GM06990 (cell line): ENCODE measurements around the gene GUCY1B1.

ENCODE experiments used
- DNase-seq: peaks from one replicate; pipeline ENCODE4 v3.0.0-alpha.2; 2011; ENCODE audit not compliant: insufficient read length; ENCODE audit errors: extremely low read depth
- H3K27me3 ChIP-seq: replicated peaks from 2 replicates; pipeline ENCODE4 v1.6.0; 2011; ENCODE audit warnings: low read length; ENCODE audit not compliant: control insufficient read depth, insufficient read depth
- H3K36me3 ChIP-seq: 2 replicates; pipeline ENCODE4 v1.5.1; 2011; ENCODE audit warnings: low read length; ENCODE audit not compliant: control insufficient read depth, insufficient read depth
- H3K4me3 ChIP-seq: replicated peaks from 2 replicates; pipeline ENCODE4 v1.5.1; 2011; ENCODE audit warnings: low read depth, mild to moderate bottlenecking, control low read depth, low read length
- CTCF ChIP-seq: IDR thresholded peaks from 2 replicates; pipeline ENCODE4 v1.5.1; 2011; ENCODE audit warnings: low read length, control low read depth, mild to moderate bottlenecking, inconsistent platforms; ENCODE audit not compliant: insufficient read depth, poor library complexity, severe bottlenecking

GUCY1B1 gene

GRCh38 chr4:155773196-155773800, 14.5 kb downstream of the GUCY1B1 start:
- no peak for DNase-seq
- H3K4me3 ChIP-seq: no peak overlapping the region
- no peaks in the 10 kb centered on the region for H3K36me3 ChIP-seq
- no peaks in the 10 kb centered on the region for H3K27me3 ChIP-seq
- TF ChIP-seq CTCF: no peak

- Histone ChIP-seq H3K4me3 (no peak overlapping the region), H3K27me3 (no peaks in the 10 kb centered on the region), H3K36me3 (no peaks in the 10 kb centered on the region)
- no peak for TF ChIP-seq CTCF
- no peak for DNase-seq
Observed at GRCh38 chr4:155774033-155774432, 15.2 kb downstream of the GUCY1B1 start.

- Histone ChIP-seq H3K4me3 (no peak overlapping the region), H3K36me3 (no peaks in the 10 kb centered on the region), H3K27me3 (no peaks in the 10 kb centered on the region)
- no peak for DNase-seq
- TF ChIP-seq CTCF: no peak
Observed at GRCh38 chr4:155777971-155778735, 19.3 kb downstream of the GUCY1B1 start.

- no peak overlapping the region for H3K4me3 ChIP-seq
- no peaks in the 10 kb centered on the region for H3K36me3 ChIP-seq
- no peaks in the 10 kb centered on the region for H3K27me3 ChIP-seq
- DNase-seq: no peak
- no peak for TF ChIP-seq CTCF
Observed at GRCh38 chr4:155780775-155781174, 22.0 kb downstream of the GUCY1B1 start.

- Histone ChIP-seq H3K36me3 (no peaks in the 10 kb centered on the region), H3K4me3 (no peak overlapping the region), H3K27me3 (no peaks in the 10 kb centered on the region)
- no peak for DNase-seq
- TF ChIP-seq CTCF: no peak
Observed at GRCh38 chr4:155781249-155781831, 22.5 kb downstream of the GUCY1B1 start.
